Osteocyte (in vitro differentiated cells): Measurements from ENCODE around the gene RCBTB1. TPM values are rescaled to one million over a fixed set of nuclear protein-coding genes. Genes with fewer than 3 reads are reported as not detected.
"Not testable (repeated sequence)": the region's sequence is repeated elsewhere in the genome, so short reads cannot be mapped to it uniquely, and the experiment has no call there.

ENCODE experiments used
- DNase-seq: peaks from one replicate; pipeline ENCODE4 v3.0.0; 2021; ENCODE audit warnings: mixed read lengths; ENCODE audit not compliant: unreplicated experiment; ENCODE audit errors: extremely low spot score
- H3K27ac Mint-ChIP-seq: one replicate; pipeline ENCODE4 v1.8.0; 2021; ENCODE audit warnings: mild to moderate bottlenecking, mixed read lengths; ENCODE audit not compliant: unreplicated experiment
- H3K27me3 Mint-ChIP-seq: one replicate; pipeline ENCODE4 v1.8.0; 2021; ENCODE audit warnings: mixed read lengths; ENCODE audit not compliant: unreplicated experiment
- H3K36me3 Mint-ChIP-seq: one replicate; pipeline ENCODE4 v1.8.0; 2021; ENCODE audit warnings: mixed read lengths; ENCODE audit not compliant: unreplicated experiment
- H3K4me1 Mint-ChIP-seq: one replicate; pipeline ENCODE4 v1.8.0; 2021; ENCODE audit warnings: mixed read lengths; ENCODE audit not compliant: unreplicated experiment
- H3K4me3 Mint-ChIP-seq: one replicate; pipeline ENCODE4 v1.8.0; 2021; ENCODE audit warnings: mild to moderate bottlenecking, moderate library complexity, mixed read lengths; ENCODE audit not compliant: unreplicated experiment
- H3K9me3 Mint-ChIP-seq: one replicate; pipeline ENCODE4 v1.8.0; 2021; ENCODE audit warnings: mixed read lengths; ENCODE audit not compliant: unreplicated experiment
- total RNA-seq: library from RNA; stranded (reverse); gene quantifications from 2 replicates; pipeline ENCODE4 v1.2.1, GENCODE V29; 2021
- TF ChIP-seq, protein P1 (sequence below): fragments of 200-600 bp; sonication (generic); IDR thresholded peaks from 2 replicates; pipeline ENCODE4 v1.5.0; 2021; ENCODE audit warnings: antibody characterized with exemption, mild to moderate bottlenecking, moderate library complexity

Gene RCBTB1
- total RNA-seq, 1 donor from 2014 or later: 26.2 TPM

DNA sequence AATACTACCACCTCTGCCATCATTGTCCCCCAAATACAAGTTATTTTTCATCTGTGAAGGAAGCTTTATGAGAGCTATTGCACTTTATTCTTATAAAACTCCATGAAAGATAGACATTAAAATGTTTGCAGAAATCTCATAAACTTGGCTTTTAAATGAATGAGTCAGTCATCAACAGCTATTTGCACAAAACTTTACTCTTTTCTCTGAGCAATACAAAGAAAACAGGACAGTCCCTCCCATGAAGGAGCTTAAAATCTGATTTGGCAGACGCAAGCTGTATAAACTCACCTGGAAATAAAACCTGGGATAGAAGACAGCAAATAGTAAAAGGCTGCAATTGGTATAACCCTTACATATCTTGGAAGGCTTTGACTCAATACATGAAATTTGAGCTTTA lies 16.6 kb upstream of the RCBTB1 start:
- no peak for DNase-seq
- no peaks in the 10 kb centered on the region for H3K27me3 Mint-ChIP-seq
- no peak overlapping the region for H3K4me3 Mint-ChIP-seq
- TF ChIP-seq, protein P1, sequence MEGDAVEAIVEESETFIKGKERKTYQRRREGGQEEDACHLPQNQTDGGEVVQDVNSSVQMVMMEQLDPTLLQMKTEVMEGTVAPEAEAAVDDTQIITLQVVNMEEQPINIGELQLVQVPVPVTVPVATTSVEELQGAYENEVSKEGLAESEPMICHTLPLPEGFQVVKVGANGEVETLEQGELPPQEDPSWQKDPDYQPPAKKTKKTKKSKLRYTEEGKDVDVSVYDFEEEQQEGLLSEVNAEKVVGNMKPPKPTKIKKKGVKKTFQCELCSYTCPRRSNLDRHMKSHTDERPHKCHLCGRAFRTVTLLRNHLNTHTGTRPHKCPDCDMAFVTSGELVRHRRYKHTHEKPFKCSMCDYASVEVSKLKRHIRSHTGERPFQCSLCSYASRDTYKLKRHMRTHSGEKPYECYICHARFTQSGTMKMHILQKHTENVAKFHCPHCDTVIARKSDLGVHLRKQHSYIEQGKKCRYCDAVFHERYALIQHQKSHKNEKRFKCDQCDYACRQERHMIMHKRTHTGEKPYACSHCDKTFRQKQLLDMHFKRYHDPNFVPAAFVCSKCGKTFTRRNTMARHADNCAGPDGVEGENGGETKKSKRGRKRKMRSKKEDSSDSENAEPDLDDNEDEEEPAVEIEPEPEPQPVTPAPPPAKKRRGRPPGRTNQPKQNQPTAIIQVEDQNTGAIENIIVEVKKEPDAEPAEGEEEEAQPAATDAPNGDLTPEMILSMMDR: no peak
- H3K27ac Mint-ChIP-seq: no peak overlapping the region
- no peaks in the 10 kb centered on the region for H3K9me3 Mint-ChIP-seq
- no peaks in the 10 kb centered on the region for H3K36me3 Mint-ChIP-seq
- H3K4me1 Mint-ChIP-seq: peaks cover 4% of the 10 kb centered on the region

DNA sequence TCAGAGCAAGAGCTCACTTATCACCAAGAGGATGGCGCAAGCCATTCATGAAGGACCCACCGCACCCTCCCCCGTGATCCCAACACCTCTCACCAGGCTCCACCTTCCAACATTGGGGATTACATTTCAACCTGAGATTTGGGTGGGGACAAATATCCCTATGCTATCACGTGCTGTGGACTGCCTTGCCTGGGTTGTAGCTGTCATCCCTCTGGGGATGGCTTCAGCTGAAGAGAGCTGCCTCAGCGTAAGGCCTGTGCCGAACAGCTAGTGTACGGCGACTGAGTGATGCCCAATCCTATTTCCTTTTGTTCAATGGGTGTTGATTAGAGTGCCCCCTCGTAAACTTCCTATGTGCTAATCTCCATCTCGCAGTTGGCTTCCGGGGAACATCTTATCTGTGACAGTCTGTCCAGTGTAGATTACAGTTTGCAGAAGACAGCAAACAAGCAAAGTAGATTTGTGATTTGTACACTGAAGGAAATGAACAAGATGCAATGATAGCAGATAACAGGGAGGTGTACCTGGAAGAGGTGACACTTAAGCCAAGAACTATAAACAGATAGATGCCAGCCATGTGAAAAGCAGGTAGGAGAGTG lies 11.8 kb upstream of the RCBTB1 start:
- Mint-ChIP-seq H3K4me1 (no peaks in the 10 kb centered on the region), H3K27ac (no peak overlapping the region), H3K36me3 (no peaks in the 10 kb centered on the region), H3K27me3 (peaks cover 2% of the 10 kb centered on the region), H3K4me3 (no peak overlapping the region), H3K9me3 (no peaks in the 10 kb centered on the region)
- DNase-seq: no peak
- TF ChIP-seq, protein P1: no peak

DNA sequence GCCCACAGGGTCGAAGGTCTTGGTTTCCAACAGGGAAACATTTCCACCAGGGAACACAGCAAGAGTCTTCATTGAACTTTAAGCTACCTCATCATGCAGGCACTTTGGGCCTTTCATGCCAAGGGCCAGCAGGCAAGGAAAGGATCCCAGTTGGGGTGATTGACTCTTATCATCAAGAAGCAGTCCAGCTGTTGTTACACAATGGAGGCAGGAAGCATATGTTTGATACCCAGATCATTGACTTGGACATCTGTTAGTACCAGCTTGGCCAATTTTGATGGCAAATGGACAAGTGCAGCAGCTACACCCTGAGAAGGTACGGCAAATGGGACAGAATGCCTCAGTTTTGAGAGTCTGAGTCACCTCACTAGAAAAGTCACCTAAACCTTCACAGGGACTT lies 10.9 kb upstream of the RCBTB1 start:
- Mint-ChIP-seq H3K27ac (no peak overlapping the region), H3K9me3 (no peaks in the 10 kb centered on the region), H3K27me3 (peaks cover 2% of the 10 kb centered on the region), H3K4me3 (no peak overlapping the region), H3K36me3 (no peaks in the 10 kb centered on the region), H3K4me1 (no peaks in the 10 kb centered on the region)
- no peak for DNase-seq
- TF ChIP-seq, protein P1: no peak

DNA sequence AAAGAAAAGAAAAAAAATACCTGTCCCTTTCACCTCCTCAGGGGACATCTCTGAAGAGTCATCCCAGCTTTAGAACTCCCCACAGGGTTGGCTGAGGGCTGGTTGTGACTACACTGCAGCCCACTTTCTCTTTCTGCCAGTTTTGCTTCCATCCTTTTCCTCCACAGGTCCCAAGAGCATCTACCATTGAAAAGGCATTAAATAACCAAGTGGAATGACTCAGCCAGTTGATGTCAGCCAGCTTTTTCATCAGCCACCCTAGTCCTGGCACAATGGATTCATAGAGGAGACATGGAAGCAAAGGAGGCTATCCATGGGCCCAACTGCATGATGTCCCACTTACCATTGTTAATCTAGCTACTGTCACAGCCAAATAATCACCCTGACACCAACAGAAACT lies 9.2 kb upstream of the RCBTB1 start:
- no peaks in the 10 kb centered on the region for H3K9me3 Mint-ChIP-seq
- TF ChIP-seq, protein P1: no peak
- no peaks in the 10 kb centered on the region for H3K4me1 Mint-ChIP-seq
- H3K27me3 Mint-ChIP-seq: peaks cover 2% of the 10 kb centered on the region
- H3K27ac Mint-ChIP-seq: no peak overlapping the region
- no peaks in the 10 kb centered on the region for H3K36me3 Mint-ChIP-seq
- DNase-seq: no peak
- no peak overlapping the region for H3K4me3 Mint-ChIP-seq

DNA sequence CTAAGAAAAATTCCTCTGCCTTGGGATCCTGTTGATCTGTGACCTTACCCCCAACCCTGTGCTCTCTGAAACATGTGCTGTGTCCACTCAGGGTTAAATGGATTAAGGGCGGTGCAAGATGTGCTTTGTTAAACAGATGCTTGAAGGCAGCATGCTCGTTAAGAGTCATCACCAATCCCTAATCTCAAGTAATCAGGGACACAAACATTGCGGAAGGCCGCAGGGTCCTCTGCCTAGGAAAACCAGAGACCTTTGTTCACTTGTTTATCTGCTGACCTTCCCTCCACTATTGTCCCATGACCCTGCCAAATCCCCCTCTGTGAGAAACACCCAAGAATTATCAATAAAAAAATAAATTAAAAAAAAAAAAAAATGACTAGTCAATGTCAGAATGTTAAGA lies 8.5 kb upstream of the RCBTB1 start:
- not testable (repeated sequence) for H3K27me3 Mint-ChIP-seq, H3K9me3 Mint-ChIP-seq, DNase-seq, H3K4me1 Mint-ChIP-seq, H3K4me3 Mint-ChIP-seq, H3K36me3 Mint-ChIP-seq, H3K27ac Mint-ChIP-seq

DNA sequence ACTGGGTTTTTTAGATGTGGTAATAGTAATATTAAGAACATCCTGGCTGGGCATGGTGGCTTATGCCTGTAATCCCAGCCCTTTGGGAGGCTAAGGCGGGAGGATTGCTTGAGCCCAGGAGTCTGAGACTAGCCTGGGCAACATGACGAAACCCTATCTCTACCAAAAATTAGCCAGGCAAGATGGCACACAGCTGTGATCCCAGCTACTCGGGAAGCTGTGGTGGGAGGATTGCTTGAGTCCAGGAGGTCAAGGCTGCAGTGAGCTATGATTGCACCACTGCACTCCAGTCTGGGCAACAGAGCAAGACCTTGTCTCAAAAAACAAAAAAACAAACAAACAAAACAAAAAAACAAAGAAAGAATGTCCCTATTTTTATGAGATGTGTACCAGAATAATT lies 5.4 kb upstream of the RCBTB1 start:
- not testable (repeated sequence) for H3K4me3 Mint-ChIP-seq, H3K27me3 Mint-ChIP-seq, H3K4me1 Mint-ChIP-seq, H3K9me3 Mint-ChIP-seq, DNase-seq, H3K36me3 Mint-ChIP-seq, H3K27ac Mint-ChIP-seq
